ENCODE results near the gene LIME1. TPM values are rescaled to one million over a fixed set of nuclear protein-coding genes. Genes with fewer than 3 reads are reported as not detected.

Gene LIME1
- total and polyA plus RNA-seq, 2 of the 8 experiments (the other 6 are each of a cell fraction or from before 2014, with no cell fraction given): 4.5 to 5.9 TPM

GRCh38 chr20:63718996-63719395 is 17.5 kb upstream of the LIME1 start:
- Histone ChIP-seq H2BK20ac (ENCODE audit: low read length) (no peak overlapping the region), H4K8ac (ENCODE audit: extremely low read depth, insufficient read depth, low read length) (no peak overlapping the region), H2BK120ac (replicated peaks; ENCODE audit: low read depth, low read length) (no peak overlapping the region), H3K23me2 (ENCODE audit: low read depth, low read length) (no peaks in the 10 kb centered on the region), H4K20me1 (replicated peaks in 1 of 2; ENCODE audit: control insufficient read depth in 1 of 2, insufficient read depth in 2 of 2, low read length in 2 of 2) (peaks cover 0 to 3% of the 10 kb centered on the region in 2 experiments), H2BK12ac (ENCODE audit: low read depth, low read length) (no peak overlapping the region), H3K79me1 (ENCODE audit: low read depth, low read length) (peaks cover 3% of the 10 kb centered on the region; the same call in 1 of the 2 replicates), H3K36me3 (ENCODE audit: control insufficient read depth in 2 of 4, insufficient read depth in 4 of 4, low read length in 3 of 4) (peaks cover 0 to 9% (median 2%) of the 10 kb centered on the region in 4 experiments; a peak in 4 of 8 replicates), H4K91ac (replicated peaks; ENCODE audit: insufficient read length, low read length) (no peak overlapping the region), H3K14ac (ENCODE audit: insufficient read length) (no peak overlapping the region), H3K4me3 (ENCODE audit: extremely low read depth in 1 of 4, insufficient read depth in 2 of 4, low read depth in 3 of 4, low read length in 4 of 4) (no peak overlapping the region), H3K18ac (ENCODE audit: extremely low read depth, low read length) (no peak overlapping the region), H3K4ac (replicated peaks; ENCODE audit: insufficient read length, low read depth, low read length) (no peak overlapping the region), H3K79me2 (ENCODE audit: control insufficient read depth in 1 of 2, insufficient read depth in 2 of 2, low read length in 2 of 2) (peaks cover 0 to 43% of the 10 kb centered on the region in 2 experiments; a peak in 2 of 4 replicates), H2BK5ac (ENCODE audit: low read depth, low read length) (no peak overlapping the region), H3K9ac (replicated peaks in 1 of 4; ENCODE audit: extremely low read depth in 1 of 4, low read depth in 3 of 4, low read length in 3 of 4) (no peak overlapping the region), H2AFZ (ENCODE audit: low read length) (no peak overlapping the region), H3K27me3 (replicated peaks in 1 of 4; ENCODE audit: control insufficient read depth in 3 of 4, extremely low read depth in 1 of 4, insufficient read depth in 3 of 4, low read length in 3 of 4) (no peaks in the 10 kb centered on the region), H3K23ac (ENCODE audit: insufficient read length) (no peak overlapping the region), H3K4me1 (replicated peaks in 1 of 4; ENCODE audit: control insufficient read depth in 3 of 4, insufficient read depth in 4 of 4, low read length in 3 of 4) (no peaks in the 10 kb centered on the region), H2AK5ac (ENCODE audit: low read depth, low read length) (no peak overlapping the region), H2BK15ac (ENCODE audit: low read length) (no peak overlapping the region), H4K5ac (ENCODE audit: insufficient read length, low read depth, low read length) (no peak overlapping the region), H3K56ac (replicated peaks; ENCODE audit: insufficient read length, low read depth, low read length) (no peak overlapping the region), H3K4me2 (ENCODE audit: insufficient read depth in 1 of 2, low read depth in 2 of 2, low read length in 2 of 2) (no peak overlapping the region), H3K9me3 (ENCODE audit: insufficient read depth in 2 of 2, low read depth in 1 of 2, low read length in 1 of 2) (no peaks in the 10 kb centered on the region), H3K27ac (ENCODE audit: low read depth, low read length) (no peak overlapping the region)
- 83% methylated on average over 1 of the region's 2 CpGs; no CpG with 5 or more reads in 1 of the 2 experiments for WGBS, 2 experiments (ENCODE audit: extremely low coverage in 1 of 2, insufficient coverage in 1 of 2, insufficient read length in 1 of 2, insufficient replicate concordance in 2 of 2, low coverage in 1 of 2, low lambda C conversion rate in 2 of 2, missing lambda C conversion rate in 1 of 2)
- DNase-seq (ENCODE audit: low read depth in 1 of 2, low spot score in 2 of 2): no peak
- POLR2A ChIA-PET (ENCODE audit: partially characterized antibody): interaction anchor here (0.6 to 2.2 kb wide), 5 partner anchors 11 to 173 kb away, joined by 3 to 5 read pairs (median 4); partner anchors contain the start of genes ARFRP1, LIME1, SLC2A4RG and ZGPAT
- CTCF ChIA-PET (ENCODE audit: partially characterized antibody): interaction anchor here (0.7 to 1.4 kb wide), 3 partner anchors 21 to 1458 kb away, joined by 3 read pairs; no protein-coding TSS in a partner anchor
- no peak for FAIRE-seq
- no peak for TF ChIP-seq JUND (IDR thresholded peaks at IDR 0.05; ENCODE audit: low read length)
- no peak for TF ChIP-seq TAF1 (IDR thresholded peaks at IDR 0.05; ENCODE audit: low read depth, low read length)
- TF ChIP-seq RNF2 (IDR thresholded peaks at IDR 0.05; ENCODE audit: borderline replicate concordance, low read depth, low read length, missing control alignments, poor library complexity, severe bottlenecking): no peak
- TF ChIP-seq BCL11A (IDR thresholded peaks at IDR 0.05; ENCODE audit: low read depth in 2 of 2, low read length in 2 of 2): no peak
- TF ChIP-seq CBX8 (IDR thresholded peaks at IDR 0.05; ENCODE audit: borderline replicate concordance, low read depth, low read length): no peak
- TF ChIP-seq, protein P1, sequence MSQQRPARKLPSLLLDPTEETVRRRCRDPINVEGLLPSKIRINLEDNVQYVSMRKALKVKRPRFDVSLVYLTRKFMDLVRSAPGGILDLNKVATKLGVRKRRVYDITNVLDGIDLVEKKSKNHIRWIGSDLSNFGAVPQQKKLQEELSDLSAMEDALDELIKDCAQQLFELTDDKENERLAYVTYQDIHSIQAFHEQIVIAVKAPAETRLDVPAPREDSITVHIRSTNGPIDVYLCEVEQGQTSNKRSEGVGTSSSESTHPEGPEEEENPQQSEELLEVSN (IDR thresholded peaks at IDR 0.05): no peak
- TF ChIP-seq EP300 (IDR thresholded peaks at IDR 0.05; ENCODE audit: borderline replicate concordance in 1 of 2, low read depth in 2 of 2, low read length in 2 of 2): no peak
- TF ChIP-seq CTBP2 (IDR thresholded peaks at IDR 0.05; ENCODE audit: borderline replicate concordance, insufficient read depth, insufficient read length, low read length): no peak
- TF ChIP-seq SRF (IDR thresholded peaks at IDR 0.05; ENCODE audit: low read depth, low read length): no peak
- TF ChIP-seq SIRT6 (IDR thresholded peaks at IDR 0.05; ENCODE audit: low read length): no peak
- no peak for TF ChIP-seq BRCA1 (IDR thresholded peaks at IDR 0.05; ENCODE audit: low read depth, low read length)
- TF ChIP-seq NRF1 (IDR thresholded peaks at IDR 0.05; ENCODE audit: low read depth, low read length): no peak
- no peak for TF ChIP-seq POLR2A (IDR thresholded peaks at IDR 0.05; ENCODE audit: control extremely low read depth in 1 of 2, low read depth in 2 of 2, low read length in 2 of 2)
- no peak for TF ChIP-seq CHD1 (IDR thresholded peaks at IDR 0.05; ENCODE audit: low read depth, low read length)
